ENCODE results near the gene MEGF10.

Gene MEGF10

GRCh38 chr5:127326976-127327755 lies 36.6 kb downstream of the MEGF10 start:
- no peak overlapping the region for H3K4me3 ChIP-seq (ENCODE audit: low read length in 2 of 2)
- no peaks in the 10 kb centered on the region for H3K36me3 ChIP-seq (ENCODE audit: control insufficient read depth in 2 of 2, insufficient read depth in 2 of 2, low read length in 2 of 2)
- no peak overlapping the region for H3K9ac ChIP-seq (ENCODE audit: low read length in 2 of 2)
- H3K27me3 ChIP-seq (ENCODE audit: control insufficient read depth in 1 of 2, insufficient read depth in 2 of 2, low read length in 2 of 2) = peaks cover 0 to 2% of the 10 kb centered on the region in 2 donors
- H3K9me3 ChIP-seq (ENCODE audit: control insufficient read depth in 2 of 2, low read length in 2 of 2) = no peaks in the 10 kb centered on the region
- no peaks in the 10 kb centered on the region for H3K4me1 ChIP-seq (ENCODE audit: control insufficient read depth, insufficient read depth, low read length)
- H3K27ac ChIP-seq (ENCODE audit: low read length) = no peak overlapping the region

DNA sequence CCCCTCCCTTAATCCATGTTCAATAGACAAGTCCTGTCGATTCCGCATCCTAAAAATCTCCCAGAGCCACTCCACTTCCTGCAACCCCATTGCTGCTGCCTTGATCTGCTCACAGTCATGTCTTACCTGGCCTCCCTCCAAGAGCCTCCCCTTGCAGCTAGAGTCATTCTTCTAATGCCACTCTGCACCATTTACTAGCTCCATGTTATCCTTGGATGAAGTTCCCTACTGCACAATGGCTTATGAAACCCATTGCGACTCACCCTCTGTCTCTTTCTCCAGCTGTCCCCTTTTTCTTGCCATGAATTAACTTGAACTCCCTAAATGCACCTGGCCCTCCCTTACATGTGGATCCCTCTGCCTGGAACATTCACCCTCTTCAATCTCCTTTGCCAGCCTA lies 39.5 kb downstream of the MEGF10 start:
- Histone ChIP-seq H3K9me3 (ENCODE audit: control insufficient read depth in 2 of 2, low read length in 2 of 2) (no peaks in the 10 kb centered on the region), H3K27me3 (ENCODE audit: control insufficient read depth in 1 of 2, insufficient read depth in 2 of 2, low read length in 2 of 2) (peaks cover 0 to 2% of the 10 kb centered on the region in 2 donors), H3K27ac (ENCODE audit: low read length) (no peak overlapping the region), H3K4me3 (ENCODE audit: low read length in 2 of 2) (no peak overlapping the region), H3K9ac (ENCODE audit: low read length in 2 of 2) (no peak overlapping the region), H3K36me3 (ENCODE audit: control insufficient read depth in 2 of 2, insufficient read depth in 2 of 2, low read length in 2 of 2) (no peaks in the 10 kb centered on the region), H3K4me1 (ENCODE audit: control insufficient read depth, insufficient read depth, low read length) (no peaks in the 10 kb centered on the region)

- Histone ChIP-seq H3K4me3 (ENCODE audit: low read length in 2 of 2) (no peak overlapping the region), H3K4me1 (ENCODE audit: control insufficient read depth, insufficient read depth, low read length) (no peaks in the 10 kb centered on the region), H3K9ac (ENCODE audit: low read length in 2 of 2) (no peak overlapping the region), H3K9me3 (ENCODE audit: control insufficient read depth in 2 of 2, low read length in 2 of 2) (no peaks in the 10 kb centered on the region), H3K27me3 (ENCODE audit: control insufficient read depth in 1 of 2, insufficient read depth in 2 of 2, low read length in 2 of 2) (peaks cover 0 to 2% of the 10 kb centered on the region in 2 donors), H3K27ac (ENCODE audit: low read length) (no peak overlapping the region), H3K36me3 (ENCODE audit: control insufficient read depth in 2 of 2, insufficient read depth in 2 of 2, low read length in 2 of 2) (no peaks in the 10 kb centered on the region)
Observed at GRCh38 chr5:127331890-127332649, 41.5 kb downstream of the MEGF10 start.

DNA sequence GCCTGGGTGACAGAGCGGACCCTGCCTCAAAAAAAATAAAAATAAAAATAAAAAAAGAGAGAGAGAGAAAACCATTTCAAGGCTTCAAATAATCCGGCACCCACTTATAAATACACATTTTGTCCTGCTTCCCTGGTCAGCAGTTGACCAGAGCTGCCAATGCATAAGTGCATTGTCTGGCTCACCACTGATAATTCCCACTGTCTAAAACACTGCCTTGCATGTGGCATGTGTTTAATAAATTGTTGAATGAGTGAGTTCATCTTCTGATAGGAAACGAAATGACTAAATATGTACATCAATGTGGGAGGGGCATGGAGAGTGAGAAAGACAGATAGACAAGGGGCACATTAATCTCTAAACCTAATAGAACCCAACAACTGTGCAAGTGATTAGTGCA lies 42.9 kb downstream of the MEGF10 start:
- Histone ChIP-seq H3K9ac (ENCODE audit: low read length in 2 of 2) (no peak overlapping the region), H3K36me3 (ENCODE audit: control insufficient read depth in 2 of 2, insufficient read depth in 2 of 2, low read length in 2 of 2) (no peaks in the 10 kb centered on the region), H3K4me1 (ENCODE audit: control insufficient read depth, insufficient read depth, low read length) (no peaks in the 10 kb centered on the region), H3K4me3 (ENCODE audit: low read length in 2 of 2) (no peak overlapping the region), H3K27me3 (ENCODE audit: control insufficient read depth in 1 of 2, insufficient read depth in 2 of 2, low read length in 2 of 2) (peaks cover 0 to 2% of the 10 kb centered on the region in 2 donors), H3K9me3 (ENCODE audit: control insufficient read depth in 2 of 2, low read length in 2 of 2) (no peaks in the 10 kb centered on the region), H3K27ac (ENCODE audit: low read length) (no peak overlapping the region)

DNA sequence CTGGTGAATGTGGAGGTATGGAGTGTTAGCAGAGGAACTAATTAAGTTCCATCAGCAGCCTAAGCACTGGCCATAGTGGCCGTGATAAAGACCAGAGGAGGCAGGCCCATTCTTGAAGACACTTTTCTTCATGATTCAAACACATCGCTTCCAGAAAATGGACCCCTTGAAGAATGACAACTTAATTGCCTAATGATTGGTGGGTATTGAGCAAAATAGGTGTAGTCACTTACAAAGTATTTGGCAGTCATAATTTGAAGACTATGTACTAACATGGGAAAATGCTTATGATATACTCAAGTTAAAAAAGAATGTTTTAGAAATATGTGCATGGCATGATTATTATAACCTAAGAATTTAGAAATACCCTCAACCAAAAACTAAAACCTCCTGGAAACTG lies 44.8 kb downstream of the MEGF10 start:
- Histone ChIP-seq H3K4me3 (ENCODE audit: low read length in 2 of 2) (no peak overlapping the region), H3K4me1 (ENCODE audit: control insufficient read depth, insufficient read depth, low read length) (no peaks in the 10 kb centered on the region), H3K9me3 (ENCODE audit: control insufficient read depth in 2 of 2, low read length in 2 of 2) (no peaks in the 10 kb centered on the region), H3K36me3 (ENCODE audit: control insufficient read depth in 2 of 2, insufficient read depth in 2 of 2, low read length in 2 of 2) (no peaks in the 10 kb centered on the region), H3K27ac (ENCODE audit: low read length) (no peak overlapping the region), H3K27me3 (ENCODE audit: control insufficient read depth in 1 of 2, insufficient read depth in 2 of 2, low read length in 2 of 2) (peaks cover 0 to 2% of the 10 kb centered on the region in 2 donors), H3K9ac (ENCODE audit: low read length in 2 of 2) (no peak overlapping the region)

GRCh38 chr5:127337876-127338275 lies 47.3 kb downstream of the MEGF10 start:
- no peak overlapping the region for H3K27ac ChIP-seq (ENCODE audit: low read length)
- H3K4me1 ChIP-seq (ENCODE audit: control insufficient read depth, insufficient read depth, low read length) = no peaks in the 10 kb centered on the region
- H3K27me3 ChIP-seq (ENCODE audit: control insufficient read depth in 1 of 2, insufficient read depth in 2 of 2, low read length in 2 of 2) = no peaks in the 10 kb centered on the region
- H3K9me3 ChIP-seq (ENCODE audit: control insufficient read depth in 2 of 2, low read length in 2 of 2) = no peaks in the 10 kb centered on the region
- H3K36me3 ChIP-seq (ENCODE audit: control insufficient read depth in 2 of 2, insufficient read depth in 2 of 2, low read length in 2 of 2) = no peaks in the 10 kb centered on the region
- H3K4me3 ChIP-seq (ENCODE audit: low read length in 2 of 2) = no peak overlapping the region
- H3K9ac ChIP-seq (ENCODE audit: low read length in 2 of 2) = no peak overlapping the region

DNA sequence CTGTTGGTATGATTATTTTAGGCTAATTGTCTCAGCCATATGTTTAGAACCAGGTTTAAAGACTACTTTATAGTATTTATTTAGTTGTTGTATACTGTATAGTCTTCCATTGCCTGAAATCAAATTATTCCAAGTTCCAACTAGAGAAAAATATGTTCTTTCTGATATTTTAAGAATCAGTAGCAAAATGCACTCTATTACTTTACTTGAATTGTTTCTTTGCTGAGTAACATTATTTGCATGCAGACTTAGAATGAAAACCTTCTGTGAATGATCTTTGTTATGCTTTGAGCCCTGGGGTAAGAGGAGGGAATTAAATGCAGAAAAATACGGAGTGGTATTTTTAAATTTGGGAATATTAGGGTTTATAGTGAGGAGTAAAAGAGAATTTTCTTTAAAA lies 47.9 kb downstream of the MEGF10 start:
- Histone ChIP-seq H3K9ac (ENCODE audit: low read length in 2 of 2) (no peak overlapping the region), H3K27ac (ENCODE audit: low read length) (no peak overlapping the region), H3K9me3 (ENCODE audit: control insufficient read depth in 2 of 2, low read length in 2 of 2) (no peaks in the 10 kb centered on the region)

GRCh38 chr5:127340606-127341005 lies 50.0 kb downstream of the MEGF10 start:
- no peak overlapping the region for H3K4me3 ChIP-seq (ENCODE audit: low read length in 2 of 2)
- no peaks in the 10 kb centered on the region for H3K4me1 ChIP-seq (ENCODE audit: control insufficient read depth, insufficient read depth, low read length)
- H3K27ac ChIP-seq (ENCODE audit: low read length) = no peak overlapping the region
- no peak overlapping the region for H3K9ac ChIP-seq (ENCODE audit: low read length in 2 of 2)
- no peaks in the 10 kb centered on the region for H3K27me3 ChIP-seq (ENCODE audit: control insufficient read depth in 1 of 2, insufficient read depth in 2 of 2, low read length in 2 of 2)
- H3K9me3 ChIP-seq (ENCODE audit: control insufficient read depth in 2 of 2, low read length in 2 of 2) = no peaks in the 10 kb centered on the region
- no peaks in the 10 kb centered on the region for H3K36me3 ChIP-seq (ENCODE audit: control insufficient read depth in 2 of 2, insufficient read depth in 2 of 2, low read length in 2 of 2)

More for the DNA sequence above, 47.9 kb downstream of the MEGF10 start:
- no peaks in the 10 kb centered on the region for H3K36me3 ChIP-seq (ENCODE audit: control insufficient read depth in 2 of 2, insufficient read depth in 2 of 2, low read length in 2 of 2)
- no peaks in the 10 kb centered on the region for H3K27me3 ChIP-seq (ENCODE audit: control insufficient read depth in 1 of 2, insufficient read depth in 2 of 2, low read length in 2 of 2)
- H3K4me1 ChIP-seq (ENCODE audit: control insufficient read depth, insufficient read depth, low read length) = no peaks in the 10 kb centered on the region
- H3K4me3 ChIP-seq (ENCODE audit: low read length in 2 of 2) = no peak overlapping the region

DNA sequence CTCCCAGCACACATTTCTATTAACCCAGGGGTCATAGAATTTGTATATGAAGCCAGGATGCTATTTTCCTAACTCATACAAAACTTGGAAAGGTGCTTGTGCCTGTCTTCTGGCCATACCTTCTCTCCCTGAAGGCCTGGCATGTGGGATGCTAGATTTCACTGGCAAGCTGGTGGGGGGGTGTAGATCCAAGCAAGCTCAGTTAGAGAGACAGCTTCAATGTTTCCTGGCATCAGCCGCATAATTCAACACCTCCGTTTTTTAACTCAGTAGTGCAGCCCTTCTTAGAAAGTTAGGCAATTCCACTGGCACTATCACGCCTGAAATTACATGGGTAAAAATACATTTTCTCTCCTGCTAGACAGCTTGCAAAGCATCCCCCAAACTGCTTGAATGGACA lies 51.8 kb downstream of the MEGF10 start:
- H3K27ac ChIP-seq (ENCODE audit: low read length) = no peak overlapping the region
- H3K36me3 ChIP-seq (ENCODE audit: control insufficient read depth in 2 of 2, insufficient read depth in 2 of 2, low read length in 2 of 2) = no peaks in the 10 kb centered on the region
- H3K27me3 ChIP-seq (ENCODE audit: control insufficient read depth in 1 of 2, insufficient read depth in 2 of 2, low read length in 2 of 2) = no peaks in the 10 kb centered on the region
- no peak overlapping the region for H3K4me3 ChIP-seq (ENCODE audit: low read length in 2 of 2)
- no peaks in the 10 kb centered on the region for H3K4me1 ChIP-seq (ENCODE audit: control insufficient read depth, insufficient read depth, low read length)
- no peak overlapping the region for H3K9ac ChIP-seq (ENCODE audit: low read length in 2 of 2)
- no peaks in the 10 kb centered on the region for H3K9me3 ChIP-seq (ENCODE audit: control insufficient read depth in 2 of 2, low read length in 2 of 2)

DNA sequence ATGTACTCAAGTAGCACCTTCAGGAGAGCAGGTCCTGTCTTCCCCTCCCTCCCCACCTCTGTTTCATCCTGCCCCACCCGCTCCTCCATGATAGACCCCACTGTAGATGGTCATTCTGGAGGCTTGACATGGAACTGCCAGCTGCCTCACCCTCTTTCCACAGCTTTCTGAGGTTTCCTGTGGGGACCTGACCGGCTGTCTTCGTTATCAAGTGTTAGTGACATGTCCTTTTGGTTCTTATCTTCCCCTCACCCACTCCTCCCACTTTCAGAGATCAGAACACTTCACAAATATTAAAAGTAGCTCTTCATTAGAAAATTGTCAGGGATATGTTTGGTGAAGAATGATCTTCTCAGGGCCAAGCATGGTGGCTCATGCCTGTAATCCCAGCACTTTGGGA lies 52.7 kb downstream of the MEGF10 start:
- Histone ChIP-seq H3K4me3 (ENCODE audit: low read length in 2 of 2) (no peak overlapping the region), H3K36me3 (ENCODE audit: control insufficient read depth in 2 of 2, insufficient read depth in 2 of 2, low read length in 2 of 2) (no peaks in the 10 kb centered on the region), H3K27ac (ENCODE audit: low read length) (no peak overlapping the region), H3K4me1 (ENCODE audit: control insufficient read depth, insufficient read depth, low read length) (no peaks in the 10 kb centered on the region), H3K9me3 (ENCODE audit: control insufficient read depth in 2 of 2, low read length in 2 of 2) (no peaks in the 10 kb centered on the region), H3K27me3 (ENCODE audit: control insufficient read depth in 1 of 2, insufficient read depth in 2 of 2, low read length in 2 of 2) (no peaks in the 10 kb centered on the region), H3K9ac (ENCODE audit: low read length in 2 of 2) (no peak overlapping the region)

DNA sequence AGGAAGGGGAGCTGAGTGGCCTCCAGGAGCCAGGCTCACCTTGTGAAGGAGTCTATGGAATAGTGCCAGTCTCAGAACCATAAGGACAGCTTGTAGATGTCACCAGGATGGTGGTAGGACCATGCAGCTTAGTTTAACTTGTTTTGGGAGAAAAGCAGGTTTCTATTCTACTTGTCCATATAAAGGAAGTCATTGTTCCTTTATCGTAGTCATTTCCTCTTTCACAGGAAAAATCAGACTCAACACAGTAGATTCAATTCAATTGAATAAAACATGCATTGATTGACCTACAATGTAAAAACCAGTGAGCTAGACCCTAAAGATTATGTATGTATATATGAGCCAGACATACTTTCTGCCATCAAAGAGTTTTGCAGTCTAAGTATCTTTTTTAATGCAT lies 53.3 kb downstream of the MEGF10 start:
- no peak overlapping the region for H3K27ac ChIP-seq (ENCODE audit: low read length)
- no peaks in the 10 kb centered on the region for H3K4me1 ChIP-seq (ENCODE audit: control insufficient read depth, insufficient read depth, low read length)
- H3K27me3 ChIP-seq (ENCODE audit: control insufficient read depth in 1 of 2, insufficient read depth in 2 of 2, low read length in 2 of 2) = no peaks in the 10 kb centered on the region
- no peak overlapping the region for H3K9ac ChIP-seq (ENCODE audit: low read length in 2 of 2)
- H3K9me3 ChIP-seq (ENCODE audit: control insufficient read depth in 2 of 2, low read length in 2 of 2) = no peaks in the 10 kb centered on the region
- H3K4me3 ChIP-seq (ENCODE audit: low read length in 2 of 2) = no peak overlapping the region
- no peaks in the 10 kb centered on the region for H3K36me3 ChIP-seq (ENCODE audit: control insufficient read depth in 2 of 2, insufficient read depth in 2 of 2, low read length in 2 of 2)

Data from stomach smooth muscle (tissue), 2 donors.